GM23248 (cell line): ENCODE data around the gene MEIS2. TPM values are rescaled to one million over a fixed set of nuclear protein-coding genes. Genes with fewer than 3 reads are reported as not detected.

Experiments
- DNase-seq: peaks from one replicate; pipeline ENCODE4 v3.0.0-alpha.2; 2015
- H2AFZ ChIP-seq: fragments of 200-600 bp; sonication (generic); 2 replicates; pipeline ENCODE4 v1.6.1; 2016; ENCODE audit warnings: antibody characterized with exemption
- H3F3A ChIP-seq: fragments of 200-600 bp; sonication (generic); 2 replicates; pipeline ENCODE4 v1.6.1; 2016; ENCODE audit warnings: mild to moderate bottlenecking, antibody characterized with exemption, mixed run types; ENCODE audit not compliant: insufficient read depth
- H3K27ac ChIP-seq: fragments of 200-600 bp; sonication (generic); 2 replicates; pipeline ENCODE4 v1.5.1; 2016; ENCODE audit warnings: mild to moderate bottlenecking
- H3K27me3 ChIP-seq: fragments of 200-600 bp; sonication (generic); replicated peaks from 2 replicates; pipeline ENCODE4 v1.6.1; 2016; ENCODE audit warnings: mild to moderate bottlenecking; ENCODE audit not compliant: insufficient read depth
- H3K36me3 ChIP-seq: fragments of 200-600 bp; sonication (generic); 2 replicates; pipeline ENCODE4 v1.6.1; 2016; ENCODE audit warnings: low read depth, mild to moderate bottlenecking
- H3K4me1 ChIP-seq: fragments of 200-600 bp; sonication (generic); 2 replicates; pipeline ENCODE4 v1.6.1; 2016; ENCODE audit warnings: mild to moderate bottlenecking; ENCODE audit not compliant: insufficient read depth
- H3K4me2 ChIP-seq: fragments of 200-600 bp; sonication (generic); one replicate; pipeline ENCODE4 v1.6.1; 2016; ENCODE audit warnings: mild to moderate bottlenecking; ENCODE audit not compliant: unreplicated experiment
- H3K4me3 ChIP-seq: fragments of 200-600 bp; sonication (generic); 2 replicates; pipeline ENCODE4 v1.5.1; 2016; ENCODE audit warnings: mild to moderate bottlenecking
- H3K79me2 ChIP-seq: fragments of 200-600 bp; sonication (generic); 2 replicates; pipeline ENCODE4 v1.6.1; 2016; ENCODE audit warnings: mild to moderate bottlenecking; ENCODE audit not compliant: insufficient read depth
- H3K9ac ChIP-seq: fragments of 200-600 bp; sonication (generic); 2 replicates; pipeline ENCODE4 v1.6.1; 2016; ENCODE audit warnings: mild to moderate bottlenecking
- H3K9me2 ChIP-seq: fragments of 200-600 bp; sonication (generic); 2 replicates; pipeline ENCODE4 v1.6.1; 2016; ENCODE audit warnings: mixed run types, mild to moderate bottlenecking, moderate library complexity; ENCODE audit not compliant: insufficient read depth
- H3K9me3 ChIP-seq: fragments of 200-600 bp; sonication (generic); one replicate; pipeline ENCODE4 v1.6.1; 2017; ENCODE audit warnings: low read depth
- H4K20me1 ChIP-seq: fragments of 200-600 bp; sonication (generic); 2 replicates; pipeline ENCODE4 v1.6.0; 2016; ENCODE audit not compliant: insufficient read depth
- EZH2 ChIP-seq: fragments of 200-600 bp; sonication (generic); IDR thresholded peaks from 2 replicates; pipeline ENCODE4 v1.6.1; 2018; ENCODE audit warnings: antibody characterized with exemption, mild to moderate bottlenecking; ENCODE audit not compliant: insufficient read depth, poor library complexity, severe bottlenecking
- EZH2phosphoT487 ChIP-seq: fragments of 200-600 bp; sonication (generic); IDR thresholded peaks from 2 replicates; pipeline ENCODE4 v1.6.1; 2018; ENCODE audit warnings: antibody characterized with exemption, moderate library complexity, mild to moderate bottlenecking, low read depth; ENCODE audit not compliant: insufficient read depth
- WGBS, 2 experiments: methylation state at CpG; one replicate each; pipeline ENCODE4 v1.1.6; 2015 to 2017; ENCODE audit warnings: low lambda C conversion rate in 2 of 2, low coverage in 1 of 2; ENCODE audit errors: missing lambda C conversion rate in 2 of 2; 5-methylcytosine and 5-hydroxymethylcytosine counted together
- in situ Hi-C: fragments of 300-500 bp; cut with MboI; formaldehyde crosslinking; loops from 2 replicates; pipeline ENCODE4 v1.15.0; 2020
- polyA plus RNA-seq: library from polyadenylated mRNA; unstranded; fragments of >200 nt; fragmentation: Nextera tagmentation; extraction: Ambion mirVana; gene quantifications from 2 replicates; pipeline ENCODE4 v1.2.1, GENCODE V29; 2016
- total RNA-seq: library from RNA; depleted of rRNA; stranded (reverse); fragments of >200 nt; shearing (Covaris generic); gene quantifications from 2 replicates; pipeline ENCODE4 v1.2.3, GENCODE V29; 2014

Gene MEIS2
- total and polyA plus RNA-seq, 2 experiments from 2014 or later = 23.7 to 24.1 TPM

GRCh38 chr15:37010595-37010994 is 89.8 kb downstream of the MEIS2 start:
- in situ Hi-C loops = no loop called here
- no peak for DNase-seq

DNA sequence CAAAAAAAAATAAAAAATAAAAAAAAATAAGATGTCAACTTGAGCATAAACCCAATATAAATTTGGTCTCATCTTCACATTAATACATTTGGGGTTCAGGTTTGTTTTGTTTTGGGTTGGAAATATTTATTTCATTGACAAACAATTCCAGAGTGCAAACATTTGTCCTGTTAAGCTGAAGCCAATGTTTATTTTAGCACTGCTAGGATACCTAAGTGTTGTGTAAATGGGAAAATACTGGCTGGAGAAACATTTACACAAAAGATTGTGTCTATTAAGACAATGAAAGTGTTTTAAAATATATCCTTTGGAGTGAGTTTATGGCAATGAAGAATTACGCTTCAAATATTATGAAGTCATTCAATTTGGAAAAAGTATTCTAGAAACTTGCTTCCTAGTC is 91.1 kb downstream of the MEIS2 start:
- H3K9me2 ChIP-seq = no peaks in the 10 kb centered on the region
- H3K4me1 ChIP-seq = peaks cover 16% of the 10 kb centered on the region
- H3K27me3 ChIP-seq = no peaks in the 10 kb centered on the region
- no peak overlapping the region for H3K4me2 ChIP-seq
- H3K27ac ChIP-seq = no peak overlapping the region
- H3K79me2 ChIP-seq = peaks cover 88% of the 10 kb centered on the region
- H3K9me3 ChIP-seq = no peaks in the 10 kb centered on the region
- in situ Hi-C loops = no loop called here
- H3K4me3 ChIP-seq = no peak overlapping the region
- TF ChIP-seq EZH2phosphoT487 = no peak
- no peak for TF ChIP-seq EZH2
- 86 to 94% methylated on average over 1 of the region's 1 CpG for whole genome bisulfite sequencing, 2 experiments
- no peak for DNase-seq
- H4K20me1 ChIP-seq = no peaks in the 10 kb centered on the region
- no peak overlapping the region for H2AFZ ChIP-seq
- H3K9ac ChIP-seq = no peak overlapping the region
- H3F3A ChIP-seq = peaks cover 2% of the 10 kb centered on the region
- peaks cover 26% of the 10 kb centered on the region for H3K36me3 ChIP-seq

More at GRCh38 chr15:37010595-37010994, 89.8 kb downstream of the MEIS2 start:
- TF ChIP-seq EZH2 (no peak), EZH2phosphoT487 (no peak)
- no peaks in the 10 kb centered on the region for H3K9me2 ChIP-seq
- H4K20me1 ChIP-seq = no peaks in the 10 kb centered on the region
- no peak overlapping the region for H3K27ac ChIP-seq
- WGBS, 2 experiments = 97% methylated on average over 7 of the region's 7 CpGs
- H3K9ac ChIP-seq = no peak overlapping the region
- H3K9me3 ChIP-seq = no peaks in the 10 kb centered on the region
- no peak overlapping the region for H3K4me3 ChIP-seq
- peaks cover 15% of the 10 kb centered on the region for H3F3A ChIP-seq
- H3K79me2 ChIP-seq = peaks cover 86% of the 10 kb centered on the region
- no peak overlapping the region for H2AFZ ChIP-seq
- no peaks in the 10 kb centered on the region for H3K27me3 ChIP-seq
- H3K36me3 ChIP-seq = peaks cover 14% of the 10 kb centered on the region; the same call in 1 of the 2 replicates
- H3K4me1 ChIP-seq = peaks cover 29% of the 10 kb centered on the region
- no peak overlapping the region for H3K4me2 ChIP-seq

GRCh38 chr15:37008205-37008604 is 92.1 kb downstream of the MEIS2 start:
- 99 to 100% methylated on average over 3 of the region's 3 CpGs for WGBS, 2 experiments
- Histone ChIP-seq H3K79me2 (peaks cover 89% of the 10 kb centered on the region), H3K9ac (no peak overlapping the region), H3K36me3 (peaks cover 37% of the 10 kb centered on the region), H3K9me2 (no peaks in the 10 kb centered on the region), H3F3A (no peaks in the 10 kb centered on the region), H3K9me3 (no peaks in the 10 kb centered on the region), H3K27me3 (no peaks in the 10 kb centered on the region), H4K20me1 (no peaks in the 10 kb centered on the region), H2AFZ (no peak overlapping the region), H3K4me3 (no peak overlapping the region), H3K4me1 (peaks cover 11% of the 10 kb centered on the region; the same call in 1 of the 2 replicates), H3K4me2 (no peak overlapping the region), H3K27ac (no peak overlapping the region)
- DNase-seq = no peak
- in situ Hi-C loops = no loop called here
- no peak for TF ChIP-seq EZH2phosphoT487
- TF ChIP-seq EZH2 = no peak

GRCh38 chr15:37007301-37007700 is 93.0 kb downstream of the MEIS2 start:
- Histone ChIP-seq H3F3A (no peaks in the 10 kb centered on the region), H3K4me3 (no peak overlapping the region), H4K20me1 (no peaks in the 10 kb centered on the region), H3K9me3 (no peaks in the 10 kb centered on the region), H2AFZ (no peak overlapping the region), H3K36me3 (peaks cover 40% of the 10 kb centered on the region), H3K27me3 (no peaks in the 10 kb centered on the region), H3K4me1 (peaks cover 11% of the 10 kb centered on the region; the same call in 1 of the 2 replicates), H3K4me2 (peak overlapping the region; percentile 7), H3K27ac (no peak overlapping the region), H3K9ac (no peak overlapping the region), H3K79me2 (peaks cover 89% of the 10 kb centered on the region), H3K9me2 (no peaks in the 10 kb centered on the region)
- WGBS, 2 experiments = 84 to 92% methylated on average over 2 of the region's 2 CpGs
- DNase-seq = peak; percentile 53
- in situ Hi-C loops = no loop called here
- no peak for TF ChIP-seq EZH2
- TF ChIP-seq EZH2phosphoT487 = no peak
